Thyroid gland (tissue), 4 donors: ENCODE results near the gene CDC42BPG.

Experiments
- CTCF ChIP-seq, 6 experiments: fragments of 200-600 bp in 3 of 6; fragments of 450-650 bp in 3 of 6; sonication (generic) in 3 of 6; IDR thresholded peaks; one replicate each; pipeline ENCODE4 v1.5.1; 2016 to 2019; ENCODE audit warnings: antibody characterized with exemption in 6 of 6, mild to moderate bottlenecking in 2 of 6, inconsistent platforms in 1 of 6, moderate library complexity in 1 of 6
- POLR2A ChIP-seq, 2 donors: fragments of 450-650 bp; IDR thresholded peaks; one replicate each; pipeline ENCODE4 v1.6.1; 2017; ENCODE audit warnings: antibody characterized with exemption in 2 of 2, mild to moderate bottlenecking in 2 of 2, moderate library complexity in 1 of 2

DNA sequence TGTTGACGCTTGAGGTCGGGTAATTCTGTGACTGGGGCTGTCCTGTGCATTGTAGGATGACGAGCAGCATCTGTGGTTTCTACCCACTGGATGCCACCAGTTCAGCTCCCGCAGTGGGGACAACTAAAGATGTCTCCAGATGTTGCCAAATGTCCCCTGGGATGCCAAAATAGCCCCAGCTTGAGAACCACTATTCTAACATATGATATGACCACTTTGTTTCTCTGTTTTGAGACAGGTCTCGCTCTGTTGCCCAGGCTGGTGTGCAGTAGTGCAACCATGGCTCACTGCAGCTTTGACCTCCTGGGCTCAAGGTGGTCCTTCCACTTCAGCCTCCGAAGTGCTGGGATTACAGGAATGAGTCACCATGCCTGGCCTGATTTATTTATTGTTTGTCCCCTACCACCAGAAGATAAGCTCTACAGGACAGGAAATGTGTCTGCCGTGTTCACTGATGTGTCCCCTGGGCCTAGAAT, 29.7 kb downstream of the CDC42BPG start:
- TF ChIP-seq POLR2A (IDR thresholded peaks at IDR 0.05) (no peak), CTCF (IDR thresholded peaks at IDR 0.05) (no peak)
